Activated T-helper 9 cell treated with anti-CD3 and anti-CD28 coated beads, Interleukin-2, amount 50 U/mL, for 16 hours (primary cell): Measurements from ENCODE around the gene GALM.
"Not testable (repeated sequence)": the region's sequence is repeated elsewhere in the genome, so short reads cannot be mapped to it uniquely, and the experiment has no call there.

Source experiments
- DNase-seq: peaks from one replicate; pipeline ENCODE4 v3.0.0-alpha.2; 2020; ENCODE audit warnings: low read depth

The GALM gene

DNA sequence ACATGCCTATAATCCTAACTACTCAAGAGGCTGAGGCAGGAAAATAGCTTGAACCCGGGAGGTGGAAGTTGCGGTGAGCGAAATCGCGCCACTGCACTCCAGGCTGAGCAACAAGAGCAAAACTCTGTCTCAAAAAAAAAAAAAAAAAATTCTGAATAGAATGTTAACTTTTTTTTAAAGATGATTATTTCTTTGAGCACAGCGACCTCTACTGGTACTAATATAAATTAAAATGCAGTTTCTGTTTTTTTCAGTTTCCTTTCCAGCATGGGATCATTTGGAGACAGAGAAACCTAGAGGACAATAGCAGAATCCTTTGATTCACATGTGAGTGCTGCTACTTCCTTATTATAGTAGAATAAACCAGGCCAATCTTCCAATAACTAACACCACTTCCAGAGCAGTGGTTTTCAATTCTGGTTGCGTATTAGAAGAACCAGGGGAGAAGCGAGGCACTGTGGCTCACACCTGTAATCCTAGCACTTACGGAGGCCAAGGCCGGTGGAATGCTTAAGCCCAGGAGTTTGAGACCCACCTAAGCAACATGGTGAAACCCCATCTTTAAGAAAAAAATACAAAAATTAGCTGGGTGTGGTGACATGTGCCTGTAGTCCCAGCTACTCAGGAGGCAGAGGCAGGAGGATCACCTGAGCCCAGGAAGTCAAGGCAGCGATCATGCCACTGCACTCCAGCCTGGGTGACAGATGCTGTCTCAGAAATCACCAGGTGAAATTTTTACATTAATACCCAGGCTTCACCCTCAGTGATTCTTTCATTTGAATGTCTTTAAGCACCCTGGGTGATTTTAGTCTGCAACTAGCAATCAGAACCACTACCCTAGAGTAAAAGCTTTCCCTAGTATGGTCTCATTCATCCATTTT is 75.2 kb downstream of the GALM start:
- DNase-seq = no peak

DNA sequence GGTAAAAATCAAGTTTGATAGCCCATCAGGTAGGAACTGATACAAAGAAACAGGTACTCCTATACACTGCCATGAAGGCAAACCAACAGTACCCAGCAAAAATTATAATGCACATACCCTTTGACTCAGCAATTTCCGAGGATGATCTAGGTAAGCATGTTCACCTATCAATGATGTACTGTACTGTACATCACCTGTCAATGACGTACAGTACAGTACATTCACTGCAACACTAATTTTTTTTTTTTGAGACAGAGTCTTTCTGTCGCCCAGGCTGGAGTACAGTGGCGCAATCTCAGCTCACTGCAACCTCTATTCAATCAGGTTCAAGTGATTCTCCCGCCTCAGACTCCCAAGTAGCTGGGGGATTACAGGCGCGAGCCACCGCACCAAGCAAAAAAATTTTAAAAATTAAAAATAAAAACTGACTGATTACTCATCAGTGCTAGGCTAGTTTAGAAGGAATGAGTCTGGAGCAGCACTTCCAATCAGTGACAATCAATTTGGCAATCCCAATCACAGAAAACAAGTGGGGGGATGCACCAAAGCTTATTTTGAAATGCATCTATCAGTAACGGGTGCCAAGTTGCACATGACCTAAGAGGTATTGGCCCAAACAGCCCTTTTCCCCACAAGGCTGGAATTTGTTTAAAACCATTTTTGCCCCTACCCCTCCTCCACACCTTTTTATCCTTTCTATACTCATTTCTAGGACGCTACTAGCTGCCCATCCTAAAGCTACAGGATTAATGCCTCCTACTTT is 77.1 kb downstream of the GALM start:
- DNase-seq = no peak

DNA sequence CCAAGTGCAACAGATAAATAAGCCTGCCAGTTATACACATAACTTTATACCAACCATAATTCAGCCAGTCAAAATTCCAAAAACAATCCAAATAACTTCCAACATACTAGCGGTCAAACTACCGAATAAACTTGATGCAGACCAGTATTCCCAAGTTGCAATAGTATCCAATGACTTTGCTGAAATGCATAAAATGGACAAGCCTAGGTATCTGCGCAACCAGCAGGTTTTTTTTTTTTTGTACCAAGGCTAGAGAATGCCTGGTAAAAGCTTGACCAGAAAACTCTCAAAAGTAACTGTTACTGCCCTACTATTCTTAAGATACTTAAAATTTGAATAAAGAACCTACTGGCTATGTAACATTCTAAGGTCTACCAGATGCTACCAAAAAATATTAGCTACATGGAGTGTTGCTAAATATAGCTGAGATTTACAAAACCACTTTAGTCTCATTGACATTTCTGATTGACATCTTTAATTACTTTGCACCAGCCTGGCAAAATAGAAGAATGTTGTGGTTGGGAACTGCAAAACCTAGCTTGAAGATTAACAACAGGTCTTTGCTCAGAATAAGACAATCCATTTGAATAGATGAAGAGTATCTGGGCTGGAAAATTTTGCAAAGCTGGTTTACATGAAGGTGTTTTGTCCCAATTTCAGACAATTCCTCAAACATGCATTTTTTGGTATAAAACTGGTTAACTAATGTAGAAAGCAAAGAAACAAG is 77.9 kb downstream of the GALM start:
- no peak for DNase-seq

DNA sequence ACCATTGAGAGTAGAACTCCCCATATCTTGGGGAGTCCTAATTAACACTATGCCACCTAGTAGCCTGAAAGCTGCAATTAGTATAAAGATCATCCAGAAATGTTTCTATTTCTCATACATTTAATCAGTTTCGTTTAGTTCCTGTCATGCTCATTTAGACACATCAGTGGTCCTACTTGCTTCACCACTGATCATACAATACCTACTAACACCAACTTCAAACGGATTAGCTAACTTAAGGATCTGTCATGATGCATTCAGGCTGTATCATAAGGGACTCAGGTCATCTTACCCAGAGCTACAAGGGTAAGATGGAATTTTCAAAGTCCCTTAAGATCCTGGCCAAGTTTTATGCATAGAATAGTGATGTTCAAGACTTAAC is 78.5 kb downstream of the GALM start:
- no peak for DNase-seq

DNA sequence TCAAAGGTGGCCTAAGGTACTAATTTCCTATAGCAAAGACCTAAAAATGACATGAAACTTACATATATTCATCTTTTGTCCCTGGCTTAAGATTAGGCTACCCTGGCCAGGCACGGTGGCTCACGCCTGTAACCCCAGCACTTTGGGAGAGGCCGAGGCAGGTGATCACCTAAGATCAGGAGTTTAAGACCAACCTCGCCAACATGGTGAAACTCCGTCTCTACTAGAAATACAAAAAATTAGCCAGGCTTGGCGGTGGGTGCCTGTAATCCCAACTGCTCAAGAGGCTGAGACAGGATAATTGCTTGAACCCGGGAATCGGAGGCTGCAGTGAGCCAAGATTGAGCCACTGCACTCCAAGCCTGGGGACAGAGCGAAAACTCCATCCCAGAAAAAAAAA is 79.4 kb downstream of the GALM start:
- no peak for DNase-seq

DNA sequence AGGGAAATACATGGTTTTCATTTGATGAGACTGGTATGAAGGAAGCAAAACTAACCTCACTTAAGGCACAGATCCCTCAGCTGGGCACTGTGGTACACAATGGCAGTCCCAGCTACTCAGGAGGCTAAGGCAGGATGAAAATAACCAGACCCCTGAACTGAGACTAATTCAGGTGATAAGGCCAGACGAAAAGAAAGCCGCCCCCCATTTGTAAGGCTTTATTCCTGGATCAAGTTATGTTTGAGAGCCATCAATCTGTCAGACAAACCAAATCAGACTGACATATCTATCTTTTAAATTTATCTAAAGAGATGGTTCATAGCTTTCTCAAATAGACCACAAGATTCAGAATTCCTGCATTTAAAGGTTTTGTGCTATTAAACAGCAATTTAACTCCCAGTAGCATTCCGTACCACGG is 81.1 kb downstream of the GALM start:
- no peak for DNase-seq

DNA sequence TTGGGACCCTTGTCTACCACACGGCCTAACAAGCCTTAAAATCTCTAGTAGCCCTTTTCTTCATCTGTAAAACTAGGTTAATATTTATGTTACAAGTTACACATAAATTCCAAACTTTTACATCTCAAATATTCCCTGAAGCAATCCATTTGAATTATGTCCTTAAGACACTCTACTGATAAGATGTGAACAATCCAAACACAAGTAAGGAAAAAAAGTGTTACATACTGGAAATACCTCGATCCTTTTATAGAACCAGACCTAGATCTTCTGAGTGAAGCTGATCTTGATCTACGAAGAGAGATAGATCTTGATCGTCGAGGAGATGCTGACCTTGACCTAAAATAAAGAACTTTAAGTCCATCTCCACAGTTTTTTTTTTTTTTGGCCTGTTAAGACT is 81.9 kb downstream of the GALM start:
- DNase-seq = no peak

DNA sequence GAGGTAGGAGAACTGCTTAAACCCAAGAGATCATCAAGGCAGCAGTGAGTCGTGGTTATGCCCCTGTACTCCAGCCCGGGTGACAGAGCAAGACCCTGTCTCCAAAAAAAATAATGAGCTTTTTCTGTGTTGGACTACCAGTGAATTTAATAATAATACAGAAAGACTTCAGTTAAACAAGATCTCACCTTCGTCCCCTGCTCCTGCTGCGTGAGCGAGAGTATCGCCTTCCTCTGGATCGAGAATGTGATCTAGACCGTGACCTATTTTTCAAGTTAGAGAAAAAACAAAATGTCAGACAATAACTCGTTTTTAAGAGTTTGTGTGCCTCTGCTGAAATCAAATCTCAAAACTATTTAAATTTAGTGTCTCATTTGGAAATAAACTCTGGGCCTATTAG is 82.5 kb downstream of the GALM start:
- no peak for DNase-seq

DNA sequence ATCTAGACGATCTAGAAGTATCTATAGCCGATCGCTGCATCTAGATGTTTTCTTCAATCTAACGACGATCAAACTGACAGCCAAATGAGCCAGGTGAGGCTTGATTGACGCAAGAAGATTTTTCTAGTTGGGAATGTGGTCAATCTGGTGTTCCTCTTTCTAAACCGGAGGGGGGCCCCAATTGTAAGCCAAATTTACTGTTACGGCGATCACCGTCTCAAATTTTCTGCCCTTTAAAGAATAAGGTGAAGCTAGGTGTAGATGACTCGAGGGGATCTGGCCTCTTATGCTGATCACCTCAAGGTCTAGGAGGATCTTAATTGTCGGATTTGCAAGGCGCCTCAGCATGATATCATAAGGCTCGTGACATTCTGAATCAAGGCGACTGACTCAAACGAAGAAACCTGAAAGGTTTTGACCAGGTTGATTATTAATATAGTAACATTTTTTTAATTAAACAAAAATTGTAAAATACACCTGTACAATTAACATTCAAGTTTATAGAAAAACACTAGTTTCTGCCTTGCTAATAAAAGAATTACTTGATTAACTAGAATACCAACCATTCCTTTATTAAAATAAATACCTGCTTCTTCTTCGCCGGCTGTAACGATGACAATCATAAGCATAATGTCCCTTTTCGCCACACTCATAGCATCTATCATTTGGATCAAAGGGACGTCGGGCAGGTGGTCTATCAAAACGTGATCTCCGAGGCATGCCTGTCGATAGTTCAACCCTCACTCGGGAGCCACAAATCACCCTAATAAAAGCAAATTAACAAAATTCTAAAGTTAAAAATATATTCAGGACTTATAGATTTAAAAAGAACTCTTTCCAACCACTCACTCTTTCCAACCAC is 83.3 kb downstream of the GALM start:
- no peak for DNase-seq

DNA sequence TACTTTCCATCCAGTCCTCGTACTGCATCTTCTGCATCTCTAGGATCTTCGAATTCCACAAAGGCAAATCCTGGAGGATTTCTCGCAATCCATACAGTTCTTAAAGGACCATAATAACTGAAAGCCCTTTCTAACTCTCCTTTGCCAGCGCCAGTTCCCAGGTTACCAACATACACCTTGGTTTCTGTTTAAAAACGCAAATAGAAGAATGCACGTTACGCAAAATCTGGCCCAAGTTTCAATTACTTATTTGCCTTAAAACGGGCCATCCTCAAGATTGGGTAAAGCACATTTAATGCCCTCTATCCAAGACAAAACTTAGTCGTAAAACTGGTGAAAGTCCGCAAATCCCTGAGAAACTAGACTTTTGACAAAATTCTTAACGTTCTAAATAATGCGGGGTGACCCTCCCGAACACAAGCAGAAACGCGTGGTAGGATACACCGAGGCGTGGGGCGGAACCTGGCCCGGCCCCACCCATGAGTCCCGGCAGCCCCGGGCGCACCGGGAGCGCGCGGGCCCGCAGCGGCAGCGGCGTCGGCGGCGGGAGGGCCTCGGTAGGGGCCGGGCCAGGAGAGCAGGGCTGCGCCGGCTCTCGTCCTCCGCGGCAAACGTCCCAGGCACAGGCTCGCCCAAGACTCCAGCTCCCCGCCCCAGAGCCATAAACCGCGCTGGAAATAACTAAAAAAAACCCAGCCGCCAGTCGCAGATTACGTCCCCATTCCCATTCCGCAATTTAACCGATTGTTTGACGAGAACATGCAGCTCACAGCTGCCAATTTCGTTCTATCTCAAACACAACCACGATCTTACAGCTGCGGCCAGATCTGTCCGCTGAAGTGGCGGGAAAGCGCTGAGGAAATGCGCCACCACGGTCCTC is 84.3 kb downstream of the GALM start:
- peak; percentile 36 for DNase-seq

DNA sequence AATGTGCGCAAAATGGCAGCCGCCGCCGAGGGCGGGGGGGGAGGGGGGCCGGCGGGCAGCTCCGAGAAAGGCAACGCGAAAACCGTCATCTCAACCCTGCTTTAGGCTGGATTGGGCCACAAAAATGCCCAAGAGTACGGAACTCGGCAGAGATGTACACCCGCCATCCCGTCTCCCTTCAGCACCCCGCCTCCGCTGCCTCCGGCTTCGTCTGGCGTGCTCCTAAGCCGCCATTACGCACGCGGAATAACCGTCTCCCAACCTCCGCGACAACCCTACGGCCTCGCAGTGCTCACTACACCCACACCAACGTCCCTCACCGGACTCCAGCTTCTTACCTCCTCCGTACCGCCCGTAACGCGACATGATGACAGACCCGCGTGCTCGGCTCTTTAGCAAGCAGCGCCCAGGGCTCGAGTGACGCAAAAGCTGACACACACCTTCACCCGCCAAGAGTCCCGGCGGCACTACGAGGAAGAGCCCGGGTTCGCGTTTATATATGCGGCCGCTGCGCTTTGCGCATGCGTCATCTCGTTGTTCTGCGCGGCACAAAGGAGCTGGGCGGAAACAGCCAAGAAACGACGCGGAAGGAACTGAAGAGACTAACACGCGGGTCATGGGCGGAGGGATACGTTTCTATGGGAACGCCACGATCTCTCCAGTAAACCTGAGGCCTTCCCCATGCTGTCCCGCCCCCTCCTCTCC is 85.1 kb downstream of the GALM start, which contains the start of gene SRSF7:
Gene SRSF7, minus strand, starts transcription at position 471 of the 705 bp plus-strand sequence. Its CDS starts 105 bp downstream, at position 366.
- DNase-seq = peak; percentile 96

DNA sequence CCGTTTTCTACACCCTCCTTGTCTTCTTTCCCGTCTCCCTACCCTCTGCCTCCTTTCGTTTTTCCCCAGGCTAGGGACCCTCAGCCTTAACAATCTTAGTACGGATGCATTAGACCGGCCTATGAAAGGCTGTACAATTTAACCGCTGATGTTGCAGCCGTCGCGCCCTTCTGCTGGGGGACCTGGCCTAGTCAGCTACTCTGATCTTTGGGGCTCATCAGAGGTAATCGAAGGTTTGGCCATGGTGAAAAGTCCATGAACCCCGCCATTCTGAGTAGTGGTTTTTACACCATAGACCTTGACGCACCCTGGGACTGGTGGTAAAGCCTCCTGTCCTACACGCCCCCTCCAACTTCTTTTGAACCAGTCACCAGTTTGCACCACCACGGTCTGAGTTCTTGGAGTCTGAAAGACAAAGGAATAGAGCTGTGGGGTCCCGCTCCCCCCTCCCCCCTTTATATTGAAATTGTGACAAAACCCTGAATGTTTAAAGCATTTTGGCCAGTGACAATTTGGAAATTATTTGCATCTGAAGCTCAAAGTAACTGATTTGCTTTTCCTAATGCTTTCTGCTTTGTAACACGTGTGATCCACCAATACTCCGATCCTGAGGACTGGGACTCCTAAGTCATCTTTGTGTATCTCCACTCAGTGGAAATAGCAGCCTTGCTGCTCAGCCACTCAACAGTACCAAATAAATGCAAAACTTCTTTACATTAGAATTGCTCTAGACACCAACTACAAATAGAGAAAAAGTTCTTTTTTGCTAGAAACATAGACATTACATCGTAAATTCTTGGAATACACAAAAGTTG is 85.9 kb downstream of the GALM start:
- DNase-seq = no peak

DNA sequence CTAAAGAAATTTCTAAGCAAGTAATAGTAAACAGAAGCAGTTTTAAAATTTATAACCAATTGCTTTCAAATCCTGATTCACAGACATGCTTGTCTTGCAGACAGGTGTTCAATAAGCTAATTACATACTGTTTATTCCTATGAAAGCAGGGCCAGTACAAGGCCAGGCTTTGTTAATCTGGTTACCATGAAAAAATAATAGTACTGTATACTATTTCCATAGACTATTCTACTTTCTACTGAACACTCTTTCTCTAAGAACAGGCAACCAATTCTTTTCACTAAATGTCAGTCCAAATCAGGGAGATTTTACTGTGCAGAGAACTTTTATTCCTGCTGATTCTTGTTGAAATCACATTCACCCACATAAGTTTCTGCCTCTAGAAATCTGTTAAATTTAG is 88.1 kb downstream of the GALM start:
- no peak for DNase-seq

DNA sequence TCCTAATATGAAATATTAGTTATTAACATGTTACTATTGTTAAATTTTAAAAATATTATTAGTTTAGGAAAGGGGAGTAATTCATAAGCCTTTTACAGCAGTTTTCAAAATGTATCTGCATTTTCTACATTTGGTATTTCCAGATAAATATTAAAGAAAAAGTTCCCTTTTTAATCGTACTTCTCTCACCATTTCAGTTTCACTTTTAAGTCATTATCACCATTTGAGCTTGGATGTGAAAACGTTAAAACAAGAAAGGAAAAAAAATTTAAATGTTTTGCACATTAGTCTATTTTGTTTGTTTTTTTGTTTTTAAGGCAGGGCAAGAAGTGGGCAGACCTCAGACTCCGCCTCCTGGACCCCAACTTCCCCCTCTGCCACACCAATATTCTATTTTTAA is 88.6 kb downstream of the GALM start:
- no peak for DNase-seq

DNA sequence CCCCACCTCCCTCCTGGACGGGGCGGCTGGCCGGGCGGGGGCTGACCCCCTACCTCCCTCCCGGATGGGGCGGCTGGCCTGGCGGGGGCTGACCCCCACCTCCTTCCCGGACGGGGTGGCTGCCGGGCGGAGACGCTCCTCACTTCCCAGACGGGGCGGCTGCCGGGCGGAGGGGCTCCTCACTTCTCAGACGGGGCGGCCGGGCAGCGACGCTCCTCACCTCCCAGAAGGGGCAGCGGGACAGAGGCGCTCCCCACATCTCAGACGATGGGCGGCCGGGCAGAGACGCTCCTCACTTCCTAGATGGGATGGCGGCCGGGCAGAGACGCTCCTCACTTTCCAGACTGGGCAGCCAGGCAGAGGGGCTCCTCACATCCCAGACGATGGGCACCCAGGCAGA is 90.0 kb downstream of the GALM start:
- DNase-seq = not testable (repeated sequence)

DNA sequence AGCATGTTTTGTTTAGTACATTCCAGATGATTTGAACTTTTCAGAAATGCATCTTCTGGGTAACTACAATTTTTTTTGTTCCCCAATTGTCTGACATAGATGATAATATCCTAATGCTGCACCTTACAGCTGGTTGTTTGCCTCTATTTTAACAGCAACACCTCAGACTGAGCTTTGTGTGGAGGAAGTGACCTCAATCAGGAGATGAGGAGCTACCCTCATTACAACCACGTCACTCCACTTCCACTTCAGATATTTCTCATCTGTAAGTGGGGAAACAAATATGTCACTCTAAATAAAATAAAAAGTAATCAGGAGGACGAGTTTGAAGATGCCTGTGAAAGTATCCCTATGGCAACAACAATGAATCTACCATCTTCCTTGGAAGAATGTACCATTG is 97.3 kb downstream of the GALM start:
- no peak for DNase-seq

DNA sequence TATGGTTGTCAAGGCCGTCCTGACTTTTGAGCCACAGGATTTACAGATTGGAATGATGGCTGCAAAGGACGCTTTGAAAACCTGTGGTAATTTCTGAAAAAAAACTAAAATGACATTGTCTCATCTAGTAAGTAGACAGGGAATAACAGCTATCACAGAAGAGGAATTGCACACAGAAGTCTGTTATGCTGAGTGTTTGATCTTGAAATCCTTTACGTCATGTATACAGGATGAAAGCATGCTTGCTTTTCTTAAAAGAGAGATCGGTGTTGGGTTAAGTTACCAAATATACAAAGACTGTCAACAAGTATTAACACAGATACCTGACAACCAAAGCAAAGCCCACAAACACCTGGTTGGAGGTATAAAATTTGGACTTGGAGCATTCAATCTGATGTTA is 97.8 kb downstream of the GALM start:
- DNase-seq = no peak

DNA sequence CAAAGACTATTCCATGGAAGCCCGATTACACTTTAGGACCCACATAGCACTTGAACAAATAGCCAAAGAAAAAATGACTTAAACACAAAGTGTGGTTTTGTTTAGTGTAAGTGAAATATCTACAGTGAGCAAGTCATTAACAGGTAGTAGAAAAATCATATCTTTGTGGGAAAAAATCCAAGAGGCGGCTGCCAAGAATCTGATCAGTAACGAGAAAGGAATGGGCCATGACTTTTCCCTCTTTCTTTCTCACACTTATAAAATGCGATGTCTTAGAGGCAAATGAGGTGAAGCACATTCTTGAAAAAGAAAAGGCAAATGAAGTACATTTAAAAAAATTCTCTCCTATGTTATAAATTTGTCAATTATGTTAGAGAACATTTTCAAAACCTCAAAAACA is 99.2 kb downstream of the GALM start:
- DNase-seq = no peak

DNA sequence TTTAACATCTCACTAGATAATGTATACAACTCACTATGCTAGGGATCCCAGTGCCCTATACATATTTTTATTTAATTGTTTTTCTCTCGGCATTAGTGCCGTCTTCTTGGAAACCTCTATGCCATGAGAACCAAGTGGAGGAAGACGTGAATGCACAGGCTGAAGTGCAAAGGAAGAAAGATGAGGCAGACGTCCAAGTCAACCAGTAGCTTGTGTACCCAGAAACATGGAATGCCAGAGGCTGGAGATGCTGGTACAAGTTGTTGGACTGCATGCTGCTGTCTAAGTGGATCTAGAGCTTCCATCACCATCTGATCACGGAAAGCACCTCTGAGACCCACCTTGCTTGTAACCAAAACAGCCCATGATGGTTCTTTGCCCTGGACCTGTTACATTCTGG is 99.6 kb downstream of the GALM start:
- no peak for DNase-seq
